Bone marrow (tissue), 2 donors: Measurements from ENCODE around the gene FAT3.

Source experiments
- DNase-seq, 2 donors: peaks; one replicate each; lab custom pipeline; 2025; lab: John Stamatoyannopoulos, UW

The FAT3 gene

GRCh38 chr11:92224407-92225124, at the start of gene FAT3:
FAT3 (plus strand) TSS chr11:92224818; CDS start chr11:92352113, 127,295 bp downstream.
- DNase-seq: no peak

GRCh38 chr11:92179017-92179670, 45.5 kb upstream of the FAT3 start:
- DNase-seq: no peak

GRCh38 chr11:92180226-92180625, 44.4 kb upstream of the FAT3 start:
- DNase-seq: no peak

GRCh38 chr11:92180664-92181251, 43.9 kb upstream of the FAT3 start:
- no peak for DNase-seq

GRCh38 chr11:92190535-92191206, 33.9 kb upstream of the FAT3 start:
- no peak for DNase-seq

GRCh38 chr11:92192141-92192540, 32.5 kb upstream of the FAT3 start:
- DNase-seq: no peak

GRCh38 chr11:92198268-92198667, 26.4 kb upstream of the FAT3 start:
- no peak for DNase-seq

- DNase-seq: no peak
Observed at GRCh38 chr11:92199991-92200390, 24.6 kb upstream of the FAT3 start.

- no peak for DNase-seq
Observed at GRCh38 chr11:92204731-92205130, 19.9 kb upstream of the FAT3 start.

- no peak for DNase-seq
Observed at GRCh38 chr11:92206441-92206840, 18.2 kb upstream of the FAT3 start.

GRCh38 chr11:92211576-92212167, 12.9 kb upstream of the FAT3 start:
- DNase-seq: no peak

GRCh38 chr11:92212530-92212929, 12.1 kb upstream of the FAT3 start:
- DNase-seq: no peak

GRCh38 chr11:92216789-92217188, 7.8 kb upstream of the FAT3 start:
- DNase-seq: no peak

- DNase-seq: no peak
Observed at GRCh38 chr11:92219476-92219875, 5.1 kb upstream of the FAT3 start.

GRCh38 chr11:92222701-92223100, 1.9 kb upstream of the FAT3 start:
- DNase-seq: no peak

- DNase-seq: no peak
Observed at GRCh38 chr11:92224054-92224406, 588 bp upstream of the FAT3 start.

GRCh38 chr11:92225125-92225567, 528 bp downstream of the FAT3 start:
- no peak for DNase-seq

GRCh38 chr11:92225568-92226330, 1.1 kb downstream of the FAT3 start:
- no peak for DNase-seq

GRCh38 chr11:92226331-92227229, 2.0 kb downstream of the FAT3 start:
- DNase-seq: no peak

GRCh38 chr11:92227230-92227814, 2.7 kb downstream of the FAT3 start:
- DNase-seq: no peak
